Hematopoietic multipotent progenitor cell treated with erythropoietin and hydrocortisone succinate and interleukin-3 and kit ligand, for 8 days (in vitro differentiated cells): Measurements from ENCODE around the gene CALHM3.

ENCODE experiments used
- DNase-seq: peaks from one replicate; pipeline ENCODE4 v3.0.0-alpha.2; 2015

Gene CALHM3

GRCh38 chr10:103449208-103450144, 29.6 kb downstream of the CALHM3 start:
- no peak for DNase-seq

GRCh38 chr10:103448746-103449145, 30.3 kb downstream of the CALHM3 start:
- no peak for DNase-seq

GRCh38 chr10:103447187-103447586, 31.9 kb downstream of the CALHM3 start:
- no peak for DNase-seq

GRCh38 chr10:103445767-103446567, 33.1 kb downstream of the CALHM3 start:
- DNase-seq: no peak

GRCh38 chr10:103445366-103445765, 33.7 kb downstream of the CALHM3 start:
- no peak for DNase-seq

- no peak for DNase-seq
Measured at GRCh38 chr10:103444478-103444877, 34.6 kb downstream of the CALHM3 start.

- no peak for DNase-seq
Measured at GRCh38 chr10:103443475-103444185, 35.4 kb downstream of the CALHM3 start.

GRCh38 chr10:103442031-103442461, 37.0 kb downstream of the CALHM3 start:
- DNase-seq: no peak

- DNase-seq: no peak
Measured at GRCh38 chr10:103441611-103442010, 37.4 kb downstream of the CALHM3 start.

GRCh38 chr10:103441206-103441605, 37.8 kb downstream of the CALHM3 start:
- no peak for DNase-seq

- no peak for DNase-seq
Measured at GRCh38 chr10:103440416-103440815, 38.6 kb downstream of the CALHM3 start.

- no peak for DNase-seq
Measured at GRCh38 chr10:103439776-103440175, 39.3 kb downstream of the CALHM3 start.

GRCh38 chr10:103433858-103434257, 45.2 kb downstream of the CALHM3 start:
- DNase-seq: no peak

GRCh38 chr10:103431902-103432301, 47.1 kb downstream of the CALHM3 start:
- DNase-seq: no peak

- DNase-seq: no peak
Measured at GRCh38 chr10:103429647-103430046, 49.4 kb downstream of the CALHM3 start.

GRCh38 chr10:103428989-103429643, 49.9 kb downstream of the CALHM3 start:
- no peak for DNase-seq

GRCh38 chr10:103427866-103428265, 51.2 kb downstream of the CALHM3 start:
- no peak for DNase-seq

GRCh38 chr10:103423748-103424147, 55.3 kb downstream of the CALHM3 start:
- DNase-seq: no peak
